ENCODE measurements around the gene DUS3L.

DUS3L gene, protein sequence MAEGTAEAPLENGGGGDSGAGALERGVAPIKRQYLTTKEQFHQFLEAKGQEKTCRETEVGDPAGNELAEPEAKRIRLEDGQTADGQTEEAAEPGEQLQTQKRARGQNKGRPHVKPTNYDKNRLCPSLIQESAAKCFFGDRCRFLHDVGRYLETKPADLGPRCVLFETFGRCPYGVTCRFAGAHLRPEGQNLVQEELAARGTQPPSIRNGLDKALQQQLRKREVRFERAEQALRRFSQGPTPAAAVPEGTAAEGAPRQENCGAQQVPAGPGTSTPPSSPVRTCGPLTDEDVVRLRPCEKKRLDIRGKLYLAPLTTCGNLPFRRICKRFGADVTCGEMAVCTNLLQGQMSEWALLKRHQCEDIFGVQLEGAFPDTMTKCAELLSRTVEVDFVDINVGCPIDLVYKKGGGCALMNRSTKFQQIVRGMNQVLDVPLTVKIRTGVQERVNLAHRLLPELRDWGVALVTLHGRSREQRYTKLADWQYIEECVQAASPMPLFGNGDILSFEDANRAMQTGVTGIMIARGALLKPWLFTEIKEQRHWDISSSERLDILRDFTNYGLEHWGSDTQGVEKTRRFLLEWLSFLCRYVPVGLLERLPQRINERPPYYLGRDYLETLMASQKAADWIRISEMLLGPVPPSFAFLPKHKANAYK

GRCh38 chr19:5790559-5791520 is at the start of gene DUS3L:
Gene DUS3L, minus strand, starts transcription at chr19:5791163. Its CDS starts 22 bp downstream, at chr19:5791141.
- FAIRE-seq: peak; percentile 86

- FAIRE-seq: no peak
Observed at GRCh38 chr19:5839065-5840017, 48.4 kb upstream of the DUS3L start, which contains the start of gene FUT6. Gene FUT6, minus strand, starts transcription at chr19:5839702. Its CDS starts 7,135 bp downstream, at chr19:5832567.

DNA sequence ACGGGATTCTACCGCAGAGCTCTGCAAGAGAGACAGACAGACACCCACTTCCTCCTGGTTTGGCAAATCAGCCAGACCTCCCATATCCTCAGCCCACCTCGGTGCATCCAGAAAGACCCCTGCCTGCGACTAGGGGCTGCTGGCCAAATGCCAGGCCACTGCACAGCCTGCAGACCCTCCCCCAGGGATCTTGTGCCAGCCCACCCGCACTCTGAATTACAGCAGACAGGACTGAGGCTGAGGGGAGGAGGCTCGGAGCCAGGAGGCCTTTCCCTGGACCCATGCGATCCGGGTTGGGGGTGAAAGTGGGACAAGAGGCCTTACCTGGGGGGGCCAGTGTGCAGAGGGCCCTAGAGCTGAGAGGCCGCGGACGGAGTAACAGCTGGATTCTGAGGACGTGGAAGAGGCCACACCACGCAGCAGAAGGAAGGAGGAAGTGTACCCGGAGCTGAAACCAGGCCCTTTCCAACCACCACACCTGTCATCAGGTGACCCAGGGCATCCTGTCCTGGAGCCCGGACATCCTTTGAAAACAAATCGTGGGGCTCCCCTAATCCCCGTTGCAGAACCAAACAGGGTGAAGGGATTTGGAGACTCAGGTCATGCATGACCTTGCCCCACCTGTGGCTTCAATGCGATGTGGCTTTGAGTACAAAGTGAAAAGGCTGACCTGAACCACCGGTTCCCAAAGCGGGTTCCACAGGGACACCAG is 47.5 kb upstream of the DUS3L start:
- no peak for FAIRE-seq

- FAIRE-seq: no peak
Observed at GRCh38 chr19:5837761-5838352, 46.9 kb upstream of the DUS3L start.

GRCh38 chr19:5832527-5833216 is 41.7 kb upstream of the DUS3L start:
- FAIRE-seq: no peak

DNA sequence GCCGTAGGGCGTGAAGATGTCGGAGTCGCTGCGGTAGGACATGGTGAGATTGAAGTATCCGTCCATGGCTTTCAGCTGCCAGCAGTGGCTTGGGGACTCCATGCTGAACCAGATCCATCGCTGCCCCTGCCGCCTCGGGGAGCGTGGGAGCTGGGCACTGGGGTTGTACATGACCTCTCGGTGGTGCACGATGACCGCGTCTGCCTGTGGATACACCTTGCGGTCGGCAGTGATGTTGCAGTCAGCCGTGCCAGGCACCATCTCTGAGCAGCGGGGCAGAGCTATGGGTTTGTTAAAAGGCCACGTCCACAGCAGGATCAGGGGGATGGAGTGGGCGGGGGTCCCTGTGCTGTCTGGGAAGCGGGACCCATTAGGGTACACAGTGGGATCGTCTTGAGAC is 41.1 kb upstream of the DUS3L start:
- FAIRE-seq: no peak

- FAIRE-seq: no peak
Observed at GRCh38 chr19:5831159-5831558, 40.2 kb upstream of the DUS3L start.

GRCh38 chr19:5829567-5830310 is 38.8 kb upstream of the DUS3L start:
- no peak for FAIRE-seq

DNA sequence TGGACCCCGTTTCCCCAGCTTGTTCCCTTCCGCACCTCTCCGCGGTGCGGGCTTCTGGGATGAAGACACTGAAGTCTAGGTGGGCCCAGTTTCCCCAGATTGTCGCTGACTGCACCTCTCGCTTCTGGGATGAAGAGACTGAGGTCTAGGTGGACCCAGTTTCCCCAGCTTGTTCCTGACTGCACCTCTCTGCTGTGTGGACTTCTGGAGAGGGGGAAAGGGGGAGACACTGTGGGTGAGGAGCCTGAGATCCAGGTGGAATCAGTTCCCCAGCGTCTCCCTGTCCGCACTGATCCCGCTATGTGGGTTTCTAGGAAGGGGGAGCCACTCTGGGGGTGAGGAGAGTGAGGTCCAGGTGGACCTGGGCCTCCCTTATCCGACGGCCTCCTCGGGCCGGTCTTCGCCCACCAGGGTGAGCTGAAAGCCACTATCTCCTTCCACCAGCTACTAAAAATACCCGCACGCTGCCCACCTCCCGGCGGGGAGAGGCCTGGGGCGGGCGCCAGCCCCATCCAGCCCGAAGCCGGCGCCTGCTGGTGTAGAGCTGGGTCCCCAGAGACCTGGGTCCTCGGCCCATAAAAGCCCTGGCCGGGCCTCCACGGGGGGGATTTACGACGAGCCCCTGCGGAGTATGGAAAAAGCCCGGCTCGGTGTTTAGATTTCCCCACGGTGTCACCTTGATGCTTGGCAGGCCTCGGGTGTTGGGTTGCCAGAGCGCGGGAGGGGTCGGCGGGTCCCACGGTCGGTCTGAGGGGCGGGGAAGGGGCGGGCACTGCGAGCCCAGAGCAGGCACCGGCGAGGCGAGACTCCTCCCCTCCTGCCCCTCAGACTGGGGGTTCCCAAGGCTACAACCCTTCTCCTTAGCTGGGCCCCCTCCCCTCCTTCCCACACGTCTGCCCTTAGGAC is 38.0 kb upstream of the DUS3L start:
- FAIRE-seq: no peak

GRCh38 chr19:5827891-5828660 is 37.1 kb upstream of the DUS3L start:
- FAIRE-seq: no peak

DNA sequence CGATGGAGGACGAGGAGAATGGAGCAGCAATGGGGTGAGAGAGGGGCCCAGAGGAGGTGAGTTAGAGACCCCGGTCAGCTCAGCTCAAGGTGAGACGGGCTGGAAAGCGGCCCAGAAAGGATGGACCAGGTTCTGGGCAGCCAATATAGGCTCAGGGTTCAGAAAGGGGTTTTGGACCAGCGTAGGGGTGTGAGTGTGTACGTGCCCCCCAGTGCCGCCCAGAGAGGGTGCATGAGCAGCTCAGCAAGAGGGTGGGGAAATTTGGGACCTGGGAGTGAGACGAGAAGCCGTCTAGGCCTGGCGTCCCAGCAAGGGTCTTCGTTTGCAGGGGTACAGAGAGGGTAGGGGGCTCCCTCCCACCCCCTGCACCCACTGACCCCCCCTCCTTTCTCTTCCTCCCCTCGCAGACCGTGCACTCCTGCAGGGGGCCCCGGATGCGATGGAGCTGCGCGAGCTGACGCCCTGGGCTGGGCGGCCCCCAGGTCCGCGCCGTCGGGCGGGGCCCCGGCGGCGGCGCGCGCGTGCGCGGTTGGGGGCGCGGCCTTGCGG is 36.5 kb upstream of the DUS3L start:
- no peak for FAIRE-seq

DNA sequence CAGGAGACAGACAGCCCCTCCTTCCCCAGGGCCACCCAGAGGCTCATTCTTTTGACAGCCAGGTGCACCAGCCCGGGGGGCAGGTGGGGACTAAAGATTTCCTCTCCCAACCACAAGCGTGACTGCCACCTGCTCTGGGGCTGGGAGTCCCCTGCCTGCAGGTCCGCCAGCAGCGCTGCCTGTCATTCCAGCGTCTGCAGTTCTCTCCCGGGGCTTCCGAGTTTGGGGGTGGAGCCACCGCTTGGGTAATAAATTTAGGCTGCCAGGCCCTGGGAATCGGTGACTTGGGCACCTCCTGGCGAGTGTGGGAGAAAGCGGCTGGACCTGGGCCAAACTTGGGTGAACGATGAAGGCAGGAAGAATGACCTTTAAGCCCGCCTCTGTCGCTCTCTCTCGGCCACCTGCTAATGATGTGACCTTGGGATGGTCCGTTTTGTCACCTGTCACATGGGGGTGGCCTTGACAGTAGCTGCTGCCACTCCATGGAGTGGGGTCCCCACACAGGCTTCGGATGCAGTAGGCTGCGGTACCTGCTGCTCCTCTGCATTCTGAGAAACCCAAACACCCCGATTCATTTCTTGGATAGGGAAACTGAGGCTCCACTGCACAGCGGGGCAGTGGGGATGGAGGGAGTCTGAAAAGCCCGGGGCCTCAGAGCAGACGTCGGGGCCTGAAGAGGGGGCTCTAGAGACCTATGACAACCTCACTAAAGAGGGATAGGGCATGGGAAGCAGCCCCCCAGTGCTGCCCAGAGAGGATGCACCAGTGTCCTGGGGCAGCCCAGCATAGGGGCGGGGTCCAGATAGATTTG is 35.8 kb upstream of the DUS3L start:
- no peak for FAIRE-seq

DNA sequence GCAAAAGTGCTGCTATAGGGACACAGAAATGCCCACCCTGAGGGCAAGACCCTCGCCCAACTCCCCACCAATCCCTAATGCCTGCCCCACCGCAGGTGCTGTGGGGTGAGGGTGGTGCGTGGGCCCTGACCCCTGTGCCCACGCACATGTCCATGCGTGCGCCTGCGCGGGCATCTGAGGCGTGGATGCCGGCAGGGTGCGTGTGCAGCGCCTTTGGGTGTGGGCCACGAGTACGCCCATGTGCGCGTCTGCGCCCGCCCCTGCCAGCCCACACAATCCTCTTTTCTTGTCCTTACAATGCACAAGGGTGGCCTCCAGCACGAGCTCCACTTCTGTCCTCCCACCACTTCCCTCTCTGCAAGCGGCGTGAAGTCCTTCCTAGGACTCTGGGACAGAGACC is 34.2 kb upstream of the DUS3L start:
- FAIRE-seq: no peak

DNA sequence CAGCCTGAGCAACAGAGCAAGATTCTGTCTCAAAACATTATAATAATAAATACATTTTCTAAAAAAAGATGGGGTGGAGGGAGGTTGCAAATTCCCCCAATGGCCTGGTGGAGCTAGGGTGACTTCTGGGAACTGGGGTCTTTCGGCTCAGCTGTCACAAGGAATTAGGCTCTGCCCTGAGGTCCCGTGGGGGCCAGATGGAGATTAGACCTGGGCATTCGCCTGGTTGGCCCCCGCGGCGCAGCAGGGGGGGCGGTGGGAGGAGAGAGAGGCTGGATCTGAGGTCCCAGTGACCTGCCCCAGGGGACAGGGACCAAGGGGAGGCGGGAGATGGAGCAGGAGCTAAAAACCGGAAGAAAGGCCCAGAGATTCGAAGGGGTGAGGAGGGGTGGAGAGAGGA is 33.8 kb upstream of the DUS3L start:
- FAIRE-seq: no peak

DNA sequence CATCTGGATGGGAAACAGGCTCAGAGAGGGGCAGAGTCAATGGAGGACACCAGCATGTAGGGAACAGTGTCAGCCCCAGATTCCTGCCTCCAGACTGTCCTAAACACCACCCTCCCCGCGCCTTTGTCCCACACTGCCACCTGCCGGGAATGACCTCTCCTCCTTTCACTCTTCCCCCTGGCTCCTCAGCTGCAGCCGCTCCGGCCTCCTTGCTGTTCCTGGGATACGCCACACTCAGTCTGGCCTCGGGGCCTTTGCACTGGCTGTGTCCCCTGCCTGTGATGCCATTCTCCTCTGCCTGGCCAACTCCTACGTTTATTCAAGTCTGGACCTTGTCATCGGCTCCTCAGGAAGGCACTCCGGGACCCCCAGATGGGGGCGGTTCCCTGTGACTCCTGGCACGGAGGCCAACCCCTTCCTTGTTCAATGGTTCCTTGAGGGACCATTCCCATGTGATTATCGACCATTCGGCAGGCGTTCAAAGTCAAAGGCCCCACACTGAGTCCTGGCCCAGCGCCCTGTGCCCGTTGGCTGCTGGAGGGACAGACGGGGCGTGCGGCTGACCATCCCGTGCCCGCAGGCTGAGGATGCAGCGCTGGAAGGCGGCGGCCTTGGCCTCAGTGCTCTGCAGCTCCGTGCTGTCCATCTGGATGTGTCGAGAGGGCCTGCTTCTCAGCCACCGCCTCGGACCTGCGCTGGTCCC is 32.8 kb upstream of the DUS3L start:
- no peak for FAIRE-seq

All from islet of Langerhans (tissue), 1 donor.